ENCODE data around the gene RFX7. TPM values are rescaled to one million over a fixed set of nuclear protein-coding genes. Genes with fewer than 3 reads are reported as not detected.

The RFX7 gene
- total and polyA plus RNA-seq, 2 of the 8 experiments (the other 6 are each of a cell fraction or from before 2014, with no cell fraction given): 10.4 to 40.9 TPM

GRCh38 chr15:56128081-56128480 lies 115.6 kb downstream of the RFX7 start:
- Histone ChIP-seq H3K9me3 (ENCODE audit: insufficient read depth in 2 of 2, low read depth in 1 of 2, low read length in 1 of 2) (peaks cover 6 to 8% of the 10 kb centered on the region in 2 experiments; a peak in 2 of 4 replicates), H2BK12ac (ENCODE audit: low read depth, low read length) (no peak overlapping the region), H3K18ac (ENCODE audit: extremely low read depth, low read length) (no peak overlapping the region), H2BK15ac (ENCODE audit: low read length) (no peak overlapping the region), H3K14ac (ENCODE audit: insufficient read length) (no peak overlapping the region), H2BK20ac (ENCODE audit: low read length) (no peak overlapping the region), H3K27ac (ENCODE audit: low read depth, low read length) (no peak overlapping the region), H3K79me2 (ENCODE audit: control insufficient read depth in 1 of 2, insufficient read depth in 2 of 2, low read length in 2 of 2) (no peaks in the 10 kb centered on the region), H2BK5ac (ENCODE audit: low read depth, low read length) (no peak overlapping the region), H3K79me1 (ENCODE audit: low read depth, low read length) (no peaks in the 10 kb centered on the region), H4K91ac (replicated peaks; ENCODE audit: insufficient read length, low read length) (no peak overlapping the region), H4K20me1 (replicated peaks in 1 of 2; ENCODE audit: control insufficient read depth in 1 of 2, insufficient read depth in 2 of 2, low read length in 2 of 2) (no peaks in the 10 kb centered on the region), H2AK5ac (ENCODE audit: low read depth, low read length) (no peak overlapping the region), H2AFZ (ENCODE audit: low read length) (no peak overlapping the region), H3K23me2 (ENCODE audit: low read depth, low read length) (no peaks in the 10 kb centered on the region; the same call in 1 of the 2 replicates), H3K4me2 (ENCODE audit: insufficient read depth in 1 of 2, low read depth in 2 of 2, low read length in 2 of 2) (no peak overlapping the region), H3K4me3 (ENCODE audit: extremely low read depth in 1 of 4, insufficient read depth in 2 of 4, low read depth in 3 of 4, low read length in 4 of 4) (no peak overlapping the region), H3K23ac (ENCODE audit: insufficient read length) (no peak overlapping the region), H3K4ac (replicated peaks; ENCODE audit: insufficient read length, low read depth, low read length) (no peak overlapping the region), H3K56ac (replicated peaks; ENCODE audit: insufficient read length, low read depth, low read length) (no peak overlapping the region), H3K27me3 (replicated peaks in 1 of 4; ENCODE audit: control insufficient read depth in 3 of 4, extremely low read depth in 1 of 4, insufficient read depth in 3 of 4, low read length in 3 of 4) (no peaks in the 10 kb centered on the region), H4K5ac (ENCODE audit: insufficient read length, low read depth, low read length) (no peak overlapping the region), H3K4me1 (replicated peaks in 1 of 4; ENCODE audit: control insufficient read depth in 3 of 4, insufficient read depth in 4 of 4, low read length in 3 of 4) (no peaks in the 10 kb centered on the region), H2BK120ac (replicated peaks; ENCODE audit: low read depth, low read length) (no peak overlapping the region), H4K8ac (ENCODE audit: extremely low read depth, insufficient read depth, low read length) (no peak overlapping the region), H3K36me3 (ENCODE audit: control insufficient read depth in 2 of 4, insufficient read depth in 4 of 4, low read length in 3 of 4) (peaks cover 0 to 18% (median 11%) of the 10 kb centered on the region in 4 experiments; a peak in 4 of 8 replicates), H3K9ac (replicated peaks in 1 of 4; ENCODE audit: extremely low read depth in 1 of 4, low read depth in 3 of 4, low read length in 3 of 4) (no peak overlapping the region)
- CTCF ChIA-PET (ENCODE audit: partially characterized antibody): no interaction called here
- FAIRE-seq (no peak), DNase-seq (ENCODE audit: low read depth in 1 of 2, low spot score in 2 of 2) (no peak)
- POLR2A ChIA-PET (ENCODE audit: partially characterized antibody): no interaction called here
- TF ChIP-seq KDM4A (IDR thresholded peaks at IDR 0.05; ENCODE audit: low read depth, low read length, severe bottlenecking) (no peak), NANOG (IDR thresholded peaks at IDR 0.05; ENCODE audit: insufficient read depth, low read depth, low read length, poor library complexity, severe bottlenecking) (no peak), HDAC2 (IDR thresholded peaks at IDR 0.05; ENCODE audit: borderline replicate concordance in 1 of 2, low read depth in 2 of 2, low read length in 2 of 2) (no peak), POLR2A (IDR thresholded peaks at IDR 0.05; ENCODE audit: control extremely low read depth in 1 of 2, low read depth in 2 of 2, low read length in 2 of 2) (no peak), RBBP5 (IDR thresholded peaks at IDR 0.05; ENCODE audit: borderline replicate concordance, low read depth, low read length) (no peak), SIN3A (conservative IDR thresholded peaks at IDR 0.05 in 1 of 2, IDR thresholded peaks at IDR 0.05 in 1 of 2; ENCODE audit: low read depth in 1 of 2, low read length in 2 of 2) (no peak), BACH1 (IDR thresholded peaks at IDR 0.05; ENCODE audit: low read length) (no peak), TAF1 (IDR thresholded peaks at IDR 0.05; ENCODE audit: low read depth, low read length) (no peak)

Measured in H1 (cell line).